ENCODE data around the gene TMEM135.
"Not testable (repeated sequence)": the region's sequence is repeated elsewhere in the genome, so short reads cannot be mapped to it uniquely, and the experiment has no call there.

The TMEM135 gene

GRCh38 chr11:87037450-87038234 is at the start of gene TMEM135:
TSS of gene TMEM135 (plus strand) at chr11:87037934. CDS start at chr11:87038046, 112 bp downstream.
- peak; percentile 93 for DNase-seq

GRCh38 chr11:86988351-86988881 is 49.3 kb upstream of the TMEM135 start:
- DNase-seq = no peak

- no peak for DNase-seq
Observed at GRCh38 chr11:86990031-86990430, 47.7 kb upstream of the TMEM135 start.

- no peak for DNase-seq
Observed at GRCh38 chr11:86990515-86990914, 47.2 kb upstream of the TMEM135 start.

GRCh38 chr11:86991341-86991740 is 46.4 kb upstream of the TMEM135 start:
- no peak for DNase-seq

- not testable (repeated sequence) for DNase-seq
Observed at GRCh38 chr11:86992340-86992739, 45.4 kb upstream of the TMEM135 start.

- DNase-seq = no peak
Observed at GRCh38 chr11:86993031-86993430, 44.7 kb upstream of the TMEM135 start.

- no peak for DNase-seq
Observed at GRCh38 chr11:86996953-86997570, 40.7 kb upstream of the TMEM135 start.

GRCh38 chr11:86999388-86999787 is 38.3 kb upstream of the TMEM135 start:
- no peak for DNase-seq

- no peak for DNase-seq
Observed at GRCh38 chr11:86999859-87000753, 37.6 kb upstream of the TMEM135 start.

- DNase-seq = no peak
Observed at GRCh38 chr11:87002918-87003317, 34.8 kb upstream of the TMEM135 start.

GRCh38 chr11:87004281-87004680 is 33.5 kb upstream of the TMEM135 start:
- not testable (repeated sequence) for DNase-seq

- no peak for DNase-seq
Observed at GRCh38 chr11:87005569-87005921, 32.2 kb upstream of the TMEM135 start.

GRCh38 chr11:87006035-87006434 is 31.7 kb upstream of the TMEM135 start:
- no peak for DNase-seq

GRCh38 chr11:87007963-87008362 is 29.8 kb upstream of the TMEM135 start:
- DNase-seq = no peak

- DNase-seq = no peak
Observed at GRCh38 chr11:87012089-87012488, 25.6 kb upstream of the TMEM135 start.

- DNase-seq = no peak
Observed at GRCh38 chr11:87012673-87013072, 25.1 kb upstream of the TMEM135 start.

GRCh38 chr11:87013912-87014825 is 23.6 kb upstream of the TMEM135 start:
- peak; percentile 54 for DNase-seq

- no peak for DNase-seq
Observed at GRCh38 chr11:87015645-87016044, 22.1 kb upstream of the TMEM135 start.

GRCh38 chr11:87019613-87020271 is 18.0 kb upstream of the TMEM135 start:
- no peak for DNase-seq

- DNase-seq = no peak
Observed at GRCh38 chr11:87020336-87020735, 17.4 kb upstream of the TMEM135 start.
